ENCODE data around the gene UST.

The UST gene

GRCh38 chr6:148999929-149000468, 253.2 kb downstream of the UST start:
- no peaks in the 10 kb centered on the region for H3K36me3 ChIP-seq (ENCODE audit: low read length)
- H3K4me3 ChIP-seq (ENCODE audit: insufficient read depth, low read length, poor library complexity, severe bottlenecking): no peak overlapping the region
- H4K20me1 ChIP-seq (ENCODE audit: low read depth, low read length): no peaks in the 10 kb centered on the region
- TF ChIP-seq EZH2phosphoT487 (conservative IDR thresholded peaks at IDR 0.05; ENCODE audit: low read length): no peak
- TF ChIP-seq, protein P1, sequence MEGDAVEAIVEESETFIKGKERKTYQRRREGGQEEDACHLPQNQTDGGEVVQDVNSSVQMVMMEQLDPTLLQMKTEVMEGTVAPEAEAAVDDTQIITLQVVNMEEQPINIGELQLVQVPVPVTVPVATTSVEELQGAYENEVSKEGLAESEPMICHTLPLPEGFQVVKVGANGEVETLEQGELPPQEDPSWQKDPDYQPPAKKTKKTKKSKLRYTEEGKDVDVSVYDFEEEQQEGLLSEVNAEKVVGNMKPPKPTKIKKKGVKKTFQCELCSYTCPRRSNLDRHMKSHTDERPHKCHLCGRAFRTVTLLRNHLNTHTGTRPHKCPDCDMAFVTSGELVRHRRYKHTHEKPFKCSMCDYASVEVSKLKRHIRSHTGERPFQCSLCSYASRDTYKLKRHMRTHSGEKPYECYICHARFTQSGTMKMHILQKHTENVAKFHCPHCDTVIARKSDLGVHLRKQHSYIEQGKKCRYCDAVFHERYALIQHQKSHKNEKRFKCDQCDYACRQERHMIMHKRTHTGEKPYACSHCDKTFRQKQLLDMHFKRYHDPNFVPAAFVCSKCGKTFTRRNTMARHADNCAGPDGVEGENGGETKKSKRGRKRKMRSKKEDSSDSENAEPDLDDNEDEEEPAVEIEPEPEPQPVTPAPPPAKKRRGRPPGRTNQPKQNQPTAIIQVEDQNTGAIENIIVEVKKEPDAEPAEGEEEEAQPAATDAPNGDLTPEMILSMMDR (IDR thresholded peaks at IDR 0.05; ENCODE audit: insufficient read depth, low read length, poor library complexity, severe bottlenecking): no peak
- H2AFZ ChIP-seq (ENCODE audit: low read depth, low read length, severe bottlenecking): no peak overlapping the region
- H3K27ac ChIP-seq (ENCODE audit: low read depth, low read length): no peak overlapping the region
- no peaks in the 10 kb centered on the region for H3K9me2 ChIP-seq (replicated peaks; ENCODE audit: insufficient read depth, low read length)
- no peaks in the 10 kb centered on the region for H3K27me3 ChIP-seq (ENCODE audit: low read length)
- H3K79me2 ChIP-seq (ENCODE audit: insufficient read depth, low read length): no peaks in the 10 kb centered on the region
- H3K4me2 ChIP-seq (ENCODE audit: low read depth, low read length, poor library complexity, severe bottlenecking): no peak overlapping the region
- H3K9me3 ChIP-seq (ENCODE audit: insufficient read depth, low read length): peaks cover 6% of the 10 kb centered on the region; the same call in 1 of the 2 replicates
- H3F3A ChIP-seq (ENCODE audit: insufficient read depth): no peaks in the 10 kb centered on the region
- H3K9ac ChIP-seq (ENCODE audit: low read length): no peak overlapping the region

- Histone ChIP-seq H3K4me3 (ENCODE audit: insufficient read depth, low read length, poor library complexity, severe bottlenecking) (no peak overlapping the region), H3K36me3 (ENCODE audit: low read length) (no peaks in the 10 kb centered on the region), H3K27me3 (ENCODE audit: low read length) (no peaks in the 10 kb centered on the region), H3K27ac (ENCODE audit: low read depth, low read length) (no peak overlapping the region), H2AFZ (ENCODE audit: low read depth, low read length, severe bottlenecking) (no peak overlapping the region), H3K79me2 (ENCODE audit: insufficient read depth, low read length) (no peaks in the 10 kb centered on the region), H3F3A (ENCODE audit: insufficient read depth) (no peaks in the 10 kb centered on the region), H3K9me2 (replicated peaks; ENCODE audit: insufficient read depth, low read length) (no peaks in the 10 kb centered on the region), H4K20me1 (ENCODE audit: low read depth, low read length) (no peaks in the 10 kb centered on the region), H3K4me2 (ENCODE audit: low read depth, low read length, poor library complexity, severe bottlenecking) (no peak overlapping the region), H3K9me3 (ENCODE audit: insufficient read depth, low read length) (peaks cover 6% of the 10 kb centered on the region; the same call in 1 of the 2 replicates), H3K9ac (ENCODE audit: low read length) (no peak overlapping the region)
- no peak for TF ChIP-seq EZH2phosphoT487 (conservative IDR thresholded peaks at IDR 0.05; ENCODE audit: low read length)
- TF ChIP-seq, protein P1 (IDR thresholded peaks at IDR 0.05; ENCODE audit: insufficient read depth, low read length, poor library complexity, severe bottlenecking): no peak
Measured at GRCh38 chr6:149001422-149001821, 254.6 kb downstream of the UST start.

GRCh38 chr6:149003560-149003959, 256.7 kb downstream of the UST start:
- Histone ChIP-seq H3K9me3 (ENCODE audit: insufficient read depth, low read length) (peaks cover 6% of the 10 kb centered on the region; the same call in 1 of the 2 replicates), H3K9ac (ENCODE audit: low read length) (no peak overlapping the region), H3K4me3 (ENCODE audit: insufficient read depth, low read length, poor library complexity, severe bottlenecking) (no peak overlapping the region), H4K20me1 (ENCODE audit: low read depth, low read length) (no peaks in the 10 kb centered on the region), H3K9me2 (replicated peaks; ENCODE audit: insufficient read depth, low read length) (no peaks in the 10 kb centered on the region), H3K27me3 (ENCODE audit: low read length) (no peaks in the 10 kb centered on the region), H3K27ac (ENCODE audit: low read depth, low read length) (no peak overlapping the region), H2AFZ (ENCODE audit: low read depth, low read length, severe bottlenecking) (no peak overlapping the region), H3K4me2 (ENCODE audit: low read depth, low read length, poor library complexity, severe bottlenecking) (no peak overlapping the region), H3K36me3 (ENCODE audit: low read length) (no peaks in the 10 kb centered on the region), H3K79me2 (ENCODE audit: insufficient read depth, low read length) (no peaks in the 10 kb centered on the region), H3F3A (ENCODE audit: insufficient read depth) (no peaks in the 10 kb centered on the region)
- TF ChIP-seq, protein P1 (IDR thresholded peaks at IDR 0.05; ENCODE audit: insufficient read depth, low read length, poor library complexity, severe bottlenecking): no peak
- TF ChIP-seq EZH2phosphoT487 (conservative IDR thresholded peaks at IDR 0.05; ENCODE audit: low read length): no peak

All from SU-DHL-6 (cell line).